ENCODE results near the gene AGMO.

The AGMO gene

DNA sequence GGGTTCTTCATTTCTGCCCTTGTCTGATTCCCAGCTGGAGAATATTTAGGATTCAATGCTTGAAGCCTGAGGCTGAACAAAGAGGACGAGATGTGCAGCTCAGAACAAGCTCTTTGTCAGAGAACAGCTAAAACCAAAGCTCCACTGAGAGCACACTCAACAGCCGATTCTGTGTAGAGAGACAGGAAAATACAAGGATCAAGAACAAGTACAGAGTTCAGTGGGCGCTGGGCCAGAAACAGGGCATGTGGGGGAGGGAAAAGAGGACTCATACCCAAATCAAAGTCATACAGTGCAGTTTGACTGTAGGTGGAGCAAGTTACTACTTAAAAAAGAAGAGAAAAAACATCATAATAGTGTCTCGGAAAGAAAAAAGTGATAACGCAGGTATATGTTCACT is at the start of gene AGMO:
Gene AGMO (minus strand): TSS at position 181 of the 400 bp plus-strand sequence.
- no peak within 1 kb of the TSS for H3K27ac ChIP-seq (ENCODE audit: low read length)
- H3K4me1 ChIP-seq (ENCODE audit: control insufficient read depth in 1 of 2, insufficient read depth in 2 of 2, low read length in 2 of 2) = no peaks in the 10 kb centered on the region
- H3K27me3 ChIP-seq (ENCODE audit: low read depth, low read length) = no peaks in the 10 kb centered on the region
- H3K4me3 ChIP-seq (ENCODE audit: low read depth in 1 of 2, low read length in 2 of 2) = peak within 1 kb of the TSS in 1 of 2 donors; percentile 27
- H3K36me3 ChIP-seq (ENCODE audit: control insufficient read depth in 1 of 2, insufficient read depth in 2 of 2, low read length in 2 of 2) = no peaks in the 10 kb centered on the region
- H3K9me3 ChIP-seq (ENCODE audit: control insufficient read depth in 1 of 2, low read length in 2 of 2) = no peaks in the 10 kb centered on the region

DNA sequence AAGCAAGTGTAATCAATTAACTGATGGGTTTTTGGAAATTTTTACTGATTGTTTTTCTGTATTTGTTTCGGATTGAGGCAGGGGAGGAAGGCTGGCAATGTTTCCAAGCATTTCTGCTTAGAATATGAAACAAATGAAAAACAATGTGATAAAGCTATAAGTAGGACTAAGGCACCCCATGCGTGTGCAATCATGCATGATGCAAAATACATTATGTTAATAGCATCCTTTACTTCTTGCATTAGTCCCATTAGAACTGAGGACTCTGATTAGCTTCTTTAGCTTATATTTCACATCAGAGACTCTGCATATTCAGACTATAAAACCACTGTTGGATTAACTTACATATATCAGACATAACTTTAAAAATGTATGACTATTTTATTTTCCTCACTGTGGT is 48.7 kb upstream of the AGMO start:
- H3K27me3 ChIP-seq (ENCODE audit: low read depth, low read length) = no peaks in the 10 kb centered on the region
- no peaks in the 10 kb centered on the region for H3K4me1 ChIP-seq (ENCODE audit: control insufficient read depth in 1 of 2, insufficient read depth in 2 of 2, low read length in 2 of 2)
- H3K4me3 ChIP-seq (ENCODE audit: low read depth in 1 of 2, low read length in 2 of 2) = no peak overlapping the region
- H3K36me3 ChIP-seq (ENCODE audit: control insufficient read depth in 1 of 2, insufficient read depth in 2 of 2, low read length in 2 of 2) = no peaks in the 10 kb centered on the region
- no peak overlapping the region for H3K27ac ChIP-seq (ENCODE audit: low read length)
- no peaks in the 10 kb centered on the region for H3K9me3 ChIP-seq (ENCODE audit: control insufficient read depth in 1 of 2, low read length in 2 of 2)

DNA sequence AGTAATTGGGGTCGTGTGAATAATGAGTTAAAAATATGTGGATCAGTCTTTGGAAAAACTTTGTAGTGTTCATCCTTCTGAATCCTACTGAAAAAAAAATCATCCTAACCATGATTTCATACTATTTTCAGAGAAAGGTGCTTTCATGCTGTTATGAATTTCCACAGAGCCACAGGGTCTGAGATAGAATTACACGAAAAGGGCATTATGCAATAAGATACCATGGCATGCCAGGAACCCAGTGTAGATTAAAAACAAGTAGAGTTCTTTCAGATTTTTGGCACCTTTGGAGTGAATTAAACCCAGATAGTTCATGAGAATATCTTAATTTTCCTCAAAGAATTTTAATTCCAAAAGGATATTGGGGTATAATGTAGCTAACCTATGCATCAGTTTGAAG is 47.5 kb upstream of the AGMO start:
- Histone ChIP-seq H3K4me3 (ENCODE audit: low read depth in 1 of 2, low read length in 2 of 2) (no peak overlapping the region), H3K27ac (ENCODE audit: low read length) (no peak overlapping the region), H3K9me3 (ENCODE audit: control insufficient read depth in 1 of 2, low read length in 2 of 2) (no peaks in the 10 kb centered on the region), H3K36me3 (ENCODE audit: control insufficient read depth in 1 of 2, insufficient read depth in 2 of 2, low read length in 2 of 2) (no peaks in the 10 kb centered on the region), H3K27me3 (ENCODE audit: low read depth, low read length) (no peaks in the 10 kb centered on the region), H3K4me1 (ENCODE audit: control insufficient read depth in 1 of 2, insufficient read depth in 2 of 2, low read length in 2 of 2) (no peaks in the 10 kb centered on the region)

DNA sequence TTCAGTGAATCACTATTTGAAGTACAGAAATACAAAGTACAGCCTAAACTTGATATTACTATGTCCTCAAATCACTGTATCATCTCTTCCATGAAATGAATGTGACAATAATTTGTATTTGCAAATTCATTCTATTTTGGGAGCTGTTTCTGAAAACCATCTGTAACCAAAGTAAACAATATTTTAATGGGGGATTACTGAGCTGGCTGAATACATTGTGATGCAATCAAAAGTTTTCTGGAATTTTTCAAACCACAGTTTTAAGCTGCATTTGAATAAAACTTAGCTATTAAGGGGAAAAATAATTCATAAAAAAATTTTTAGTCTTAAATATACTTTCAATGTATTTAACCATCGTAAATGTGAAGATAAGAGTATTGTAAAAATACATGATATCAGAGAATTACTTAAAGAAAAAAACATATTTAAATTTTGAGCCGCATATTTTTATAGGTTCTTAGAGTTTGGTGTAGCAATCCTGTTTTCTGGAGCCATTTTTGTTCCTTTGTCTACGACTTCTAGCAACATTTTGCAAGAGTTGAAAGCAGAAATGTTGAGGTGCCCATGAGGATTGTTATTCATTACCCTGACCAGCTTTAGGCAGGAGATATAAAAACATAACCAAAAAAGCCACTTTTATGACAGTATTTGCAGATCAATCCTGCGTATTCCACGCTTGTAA is 45.9 kb upstream of the AGMO start:
- Histone ChIP-seq H3K27me3 (ENCODE audit: low read depth, low read length) (no peaks in the 10 kb centered on the region), H3K36me3 (ENCODE audit: control insufficient read depth in 1 of 2, insufficient read depth in 2 of 2, low read length in 2 of 2) (no peaks in the 10 kb centered on the region), H3K9me3 (ENCODE audit: control insufficient read depth in 1 of 2, low read length in 2 of 2) (no peaks in the 10 kb centered on the region), H3K4me3 (ENCODE audit: low read depth in 1 of 2, low read length in 2 of 2) (no peak overlapping the region), H3K27ac (ENCODE audit: low read length) (no peak overlapping the region), H3K4me1 (ENCODE audit: control insufficient read depth in 1 of 2, insufficient read depth in 2 of 2, low read length in 2 of 2) (no peaks in the 10 kb centered on the region)

DNA sequence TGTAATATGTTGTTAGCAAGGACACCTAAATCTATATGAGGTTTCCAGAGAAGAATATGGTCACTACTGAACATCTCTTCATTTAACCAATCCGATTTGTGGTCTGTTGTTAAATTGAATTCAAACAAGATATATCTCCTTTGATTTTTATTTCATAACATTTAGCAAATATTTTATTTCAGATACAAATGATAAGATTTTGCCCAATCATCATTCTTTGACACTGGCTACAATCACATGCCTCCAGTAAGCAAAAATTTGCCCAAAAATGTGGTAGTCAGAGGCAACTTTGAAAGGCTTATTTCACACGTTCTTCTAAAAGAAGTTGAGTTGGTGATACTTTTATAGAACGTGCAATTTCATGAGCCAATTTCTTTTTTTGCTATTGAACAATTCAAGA is 44.7 kb upstream of the AGMO start:
- Histone ChIP-seq H3K36me3 (ENCODE audit: control insufficient read depth in 1 of 2, insufficient read depth in 2 of 2, low read length in 2 of 2) (no peaks in the 10 kb centered on the region), H3K27ac (ENCODE audit: low read length) (no peak overlapping the region), H3K4me1 (ENCODE audit: control insufficient read depth in 1 of 2, insufficient read depth in 2 of 2, low read length in 2 of 2) (no peaks in the 10 kb centered on the region), H3K27me3 (ENCODE audit: low read depth, low read length) (no peaks in the 10 kb centered on the region), H3K4me3 (ENCODE audit: low read depth in 1 of 2, low read length in 2 of 2) (no peak overlapping the region), H3K9me3 (ENCODE audit: control insufficient read depth in 1 of 2, low read length in 2 of 2) (no peaks in the 10 kb centered on the region)

DNA sequence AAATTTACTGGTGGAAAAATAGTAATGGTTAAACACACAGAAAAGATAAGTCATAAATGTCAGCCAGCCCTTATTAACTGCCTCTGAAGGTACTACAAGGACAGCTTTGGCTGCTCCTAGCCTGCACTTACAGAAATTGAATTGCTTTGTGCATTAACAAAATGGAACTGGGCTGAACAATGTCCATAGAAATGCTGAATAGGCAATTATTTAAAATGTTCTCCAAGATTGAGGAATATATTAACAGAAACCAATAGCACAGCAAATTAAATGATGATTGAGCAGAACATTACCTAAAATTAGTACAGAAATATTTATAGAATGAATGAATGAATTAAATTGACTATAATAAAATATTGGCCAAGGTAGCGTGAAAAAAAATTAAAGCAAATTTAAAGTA is 42.4 kb upstream of the AGMO start:
- no peaks in the 10 kb centered on the region for H3K36me3 ChIP-seq (ENCODE audit: control insufficient read depth in 1 of 2, insufficient read depth in 2 of 2, low read length in 2 of 2)
- H3K9me3 ChIP-seq (ENCODE audit: control insufficient read depth in 1 of 2, low read length in 2 of 2) = no peaks in the 10 kb centered on the region
- H3K4me3 ChIP-seq (ENCODE audit: low read depth in 1 of 2, low read length in 2 of 2) = no peak overlapping the region
- no peak overlapping the region for H3K27ac ChIP-seq (ENCODE audit: low read length)
- no peaks in the 10 kb centered on the region for H3K27me3 ChIP-seq (ENCODE audit: low read depth, low read length)
- H3K4me1 ChIP-seq (ENCODE audit: control insufficient read depth in 1 of 2, insufficient read depth in 2 of 2, low read length in 2 of 2) = no peaks in the 10 kb centered on the region

DNA sequence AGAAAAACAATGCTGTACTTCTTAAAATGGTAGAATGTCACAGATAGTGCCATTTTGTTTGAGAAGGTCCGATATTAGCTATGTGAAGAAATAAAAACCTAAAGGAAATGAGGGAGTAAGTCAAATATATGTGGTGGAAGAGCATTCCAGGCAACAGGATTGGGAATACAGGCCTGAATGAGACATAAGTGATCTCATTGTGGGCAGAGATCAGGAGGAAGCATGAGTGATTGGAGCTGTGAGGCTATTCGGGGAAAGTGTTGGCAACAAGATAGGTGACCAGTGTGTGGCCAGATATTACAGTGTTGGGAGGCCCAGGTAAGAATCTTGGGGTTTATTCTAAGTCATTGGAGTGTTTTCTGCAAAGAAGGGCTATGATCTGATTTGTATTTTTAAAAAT is 41.3 kb upstream of the AGMO start:
- no peaks in the 10 kb centered on the region for H3K9me3 ChIP-seq (ENCODE audit: control insufficient read depth in 1 of 2, low read length in 2 of 2)
- no peak overlapping the region for H3K27ac ChIP-seq (ENCODE audit: low read length)
- H3K4me3 ChIP-seq (ENCODE audit: low read depth in 1 of 2, low read length in 2 of 2) = no peak overlapping the region
- H3K4me1 ChIP-seq (ENCODE audit: control insufficient read depth in 1 of 2, insufficient read depth in 2 of 2, low read length in 2 of 2) = no peaks in the 10 kb centered on the region
- no peaks in the 10 kb centered on the region for H3K36me3 ChIP-seq (ENCODE audit: control insufficient read depth in 1 of 2, insufficient read depth in 2 of 2, low read length in 2 of 2)
- H3K27me3 ChIP-seq (ENCODE audit: low read depth, low read length) = no peaks in the 10 kb centered on the region

DNA sequence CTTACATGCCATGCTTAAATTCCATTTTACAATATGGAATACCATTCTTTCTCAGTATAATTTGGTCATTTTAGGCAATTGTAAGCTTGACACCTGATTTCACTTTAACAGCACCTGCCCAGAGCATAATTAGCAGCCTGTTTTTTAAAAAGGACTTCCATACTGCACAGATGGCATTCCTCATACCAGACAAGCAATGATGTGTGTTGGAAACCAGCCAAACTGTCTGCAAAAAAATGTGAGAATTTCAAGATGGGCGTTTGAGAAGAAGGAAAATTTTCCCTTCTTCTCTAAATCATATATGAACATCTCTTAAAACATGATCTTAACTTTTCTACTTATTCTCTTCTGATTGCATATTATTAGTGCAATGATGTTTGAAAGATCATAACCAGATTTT is 40.4 kb upstream of the AGMO start:
- Histone ChIP-seq H3K27me3 (ENCODE audit: low read depth, low read length) (no peaks in the 10 kb centered on the region), H3K27ac (ENCODE audit: low read length) (no peak overlapping the region), H3K4me3 (ENCODE audit: low read depth in 1 of 2, low read length in 2 of 2) (no peak overlapping the region)

DNA sequence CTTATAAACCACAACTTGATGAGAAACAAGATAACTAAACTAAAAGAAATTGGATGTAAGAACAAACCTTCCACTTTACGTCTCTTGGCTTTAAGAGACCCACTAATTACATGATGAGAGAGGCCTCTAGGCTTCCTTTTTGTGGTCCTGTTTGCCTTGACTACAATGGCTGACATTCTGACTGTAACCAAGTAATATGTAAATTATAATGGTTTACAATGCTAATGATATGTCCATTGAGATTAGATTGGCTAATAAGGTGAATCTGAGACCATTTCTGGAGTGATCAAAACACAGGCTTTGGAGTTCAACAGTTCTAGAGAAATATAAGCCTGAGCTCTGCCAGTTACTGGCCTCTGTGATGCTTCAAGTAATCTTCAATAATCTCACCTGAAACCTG is 39.4 kb upstream of the AGMO start:
- no peaks in the 10 kb centered on the region for H3K9me3 ChIP-seq (ENCODE audit: control insufficient read depth in 1 of 2, low read length in 2 of 2)
- H3K4me3 ChIP-seq (ENCODE audit: low read depth in 1 of 2, low read length in 2 of 2) = no peak overlapping the region
- no peaks in the 10 kb centered on the region for H3K27me3 ChIP-seq (ENCODE audit: low read depth, low read length)
- H3K4me1 ChIP-seq (ENCODE audit: control insufficient read depth in 1 of 2, insufficient read depth in 2 of 2, low read length in 2 of 2) = no peaks in the 10 kb centered on the region
- no peak overlapping the region for H3K27ac ChIP-seq (ENCODE audit: low read length)
- H3K36me3 ChIP-seq (ENCODE audit: control insufficient read depth in 1 of 2, insufficient read depth in 2 of 2, low read length in 2 of 2) = no peaks in the 10 kb centered on the region

More for the DNA sequence above, 40.4 kb upstream of the AGMO start:
- H3K4me1 ChIP-seq (ENCODE audit: control insufficient read depth in 1 of 2, insufficient read depth in 2 of 2, low read length in 2 of 2) = no peaks in the 10 kb centered on the region
- no peaks in the 10 kb centered on the region for H3K36me3 ChIP-seq (ENCODE audit: control insufficient read depth in 1 of 2, insufficient read depth in 2 of 2, low read length in 2 of 2)
- no peaks in the 10 kb centered on the region for H3K9me3 ChIP-seq (ENCODE audit: control insufficient read depth in 1 of 2, low read length in 2 of 2)

DNA sequence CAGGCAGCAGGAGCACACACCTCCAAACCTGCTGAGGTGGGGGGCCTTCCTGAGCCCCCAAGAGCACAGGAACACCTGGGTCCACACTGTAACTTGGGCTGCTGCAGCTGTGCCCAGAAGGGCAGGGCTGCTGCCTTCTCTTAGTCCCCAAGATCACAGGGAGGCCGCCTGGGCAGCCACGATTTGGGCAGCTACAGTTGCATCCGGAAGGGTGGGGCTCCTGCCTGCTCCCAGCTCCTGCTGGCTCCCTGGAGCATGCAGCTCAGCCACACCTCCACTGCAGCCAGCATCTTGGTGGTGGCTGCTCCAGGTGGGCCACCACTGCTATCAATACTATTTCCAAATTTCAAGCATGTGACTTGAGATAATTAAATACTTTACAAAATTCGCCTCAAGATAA is 38.5 kb upstream of the AGMO start:
- Histone ChIP-seq H3K9me3 (ENCODE audit: control insufficient read depth in 1 of 2, low read length in 2 of 2) (no peaks in the 10 kb centered on the region), H3K4me3 (ENCODE audit: low read depth in 1 of 2, low read length in 2 of 2) (no peak overlapping the region), H3K27ac (ENCODE audit: low read length) (no peak overlapping the region), H3K27me3 (ENCODE audit: low read depth, low read length) (no peaks in the 10 kb centered on the region), H3K4me1 (ENCODE audit: control insufficient read depth in 1 of 2, insufficient read depth in 2 of 2, low read length in 2 of 2) (no peaks in the 10 kb centered on the region), H3K36me3 (ENCODE audit: control insufficient read depth in 1 of 2, insufficient read depth in 2 of 2, low read length in 2 of 2) (no peaks in the 10 kb centered on the region)

DNA sequence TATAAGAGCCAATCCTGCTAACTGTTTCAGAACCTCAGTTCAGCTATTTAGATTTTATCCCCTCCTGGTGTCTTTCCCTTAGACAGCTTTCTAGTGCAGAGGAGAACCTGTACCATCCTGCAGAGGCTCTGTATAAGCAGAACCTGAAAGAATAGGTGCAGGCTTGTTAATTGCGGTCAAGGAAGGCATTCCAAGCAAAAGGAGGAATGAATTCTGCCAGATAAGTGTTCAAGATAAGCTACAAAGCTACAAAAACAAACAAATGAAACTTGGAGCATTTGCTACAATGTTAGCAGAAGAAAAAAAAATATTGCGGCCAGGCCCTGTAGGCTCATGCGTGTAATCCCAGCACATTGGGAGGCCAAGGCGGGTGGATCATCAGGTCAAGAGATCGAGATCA is 32.6 kb upstream of the AGMO start:
- no peaks in the 10 kb centered on the region for H3K27me3 ChIP-seq (ENCODE audit: low read depth, low read length)
- no peak overlapping the region for H3K4me3 ChIP-seq (ENCODE audit: low read depth in 1 of 2, low read length in 2 of 2)
- H3K4me1 ChIP-seq (ENCODE audit: control insufficient read depth in 1 of 2, insufficient read depth in 2 of 2, low read length in 2 of 2) = no peaks in the 10 kb centered on the region
- no peak overlapping the region for H3K27ac ChIP-seq (ENCODE audit: low read length)
- no peaks in the 10 kb centered on the region for H3K36me3 ChIP-seq (ENCODE audit: control insufficient read depth in 1 of 2, insufficient read depth in 2 of 2, low read length in 2 of 2)
- H3K9me3 ChIP-seq (ENCODE audit: control insufficient read depth in 1 of 2, low read length in 2 of 2) = no peaks in the 10 kb centered on the region

DNA sequence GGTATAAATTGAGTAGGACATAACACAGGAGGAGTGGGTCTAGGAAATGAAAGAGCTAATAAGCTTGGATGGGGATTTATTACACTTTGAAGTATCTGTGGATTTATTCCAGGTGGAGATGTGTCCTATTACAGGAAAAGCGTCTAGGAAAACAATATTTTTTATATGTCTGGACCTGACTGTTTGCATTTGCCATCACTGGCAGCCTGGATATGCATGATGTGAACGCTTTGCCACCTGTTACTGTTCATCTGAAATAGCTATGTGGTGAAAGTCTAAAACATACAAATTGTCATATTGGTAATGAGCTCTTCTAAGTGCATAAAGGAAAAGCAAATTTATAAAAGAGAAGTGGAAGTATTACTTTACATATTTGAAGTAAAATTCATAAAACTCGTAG is 31.6 kb upstream of the AGMO start:
- Histone ChIP-seq H3K27ac (ENCODE audit: low read length) (no peak overlapping the region), H3K27me3 (ENCODE audit: low read depth, low read length) (no peaks in the 10 kb centered on the region), H3K4me1 (ENCODE audit: control insufficient read depth in 1 of 2, insufficient read depth in 2 of 2, low read length in 2 of 2) (no peaks in the 10 kb centered on the region), H3K9me3 (ENCODE audit: control insufficient read depth in 1 of 2, low read length in 2 of 2) (no peaks in the 10 kb centered on the region), H3K36me3 (ENCODE audit: control insufficient read depth in 1 of 2, insufficient read depth in 2 of 2, low read length in 2 of 2) (no peaks in the 10 kb centered on the region), H3K4me3 (ENCODE audit: low read depth in 1 of 2, low read length in 2 of 2) (no peak overlapping the region)
